HG03103 (cell line): ENCODE measurements around the gene MBP.

ENCODE experiments used
- ATAC-seq: cut with Tn5 transposase; IDR thresholded peaks from one replicate; pipeline ENCODE4 v1.9.1; 2021; ENCODE audit warnings: low read depth; ENCODE audit not compliant: unreplicated experiment

MBP gene

DNA sequence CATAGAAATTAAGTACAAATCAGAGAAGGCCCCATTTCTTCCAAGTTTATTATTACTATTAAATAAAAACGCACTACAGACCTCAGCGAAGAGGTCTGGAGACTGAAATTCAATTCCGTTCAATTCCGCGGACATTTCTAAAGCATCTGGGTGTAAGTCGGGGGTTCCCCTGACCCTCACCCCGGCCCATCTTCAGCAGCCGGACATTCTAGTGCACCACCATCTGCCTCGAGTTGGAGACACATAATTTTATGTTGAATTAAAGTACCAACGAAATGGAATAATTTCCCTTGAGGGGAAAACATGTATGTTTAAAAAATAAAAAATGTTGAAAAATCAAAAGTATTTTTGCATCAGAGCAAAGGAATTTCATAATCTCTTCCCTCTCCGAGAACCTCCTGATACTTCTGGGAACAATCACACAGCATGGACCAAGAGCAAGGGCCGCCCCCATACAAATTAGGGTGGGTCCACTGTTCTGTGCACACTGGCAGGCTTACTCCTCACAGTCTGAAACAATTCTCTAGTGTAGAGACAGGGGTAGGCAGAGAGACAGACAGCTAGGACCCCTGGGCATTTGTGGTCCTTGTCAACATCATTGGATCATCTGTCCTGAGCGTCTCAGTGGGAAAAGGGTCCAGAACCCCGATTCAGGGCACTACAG is 29.3 kb downstream of the MBP start:
- ATAC-seq, result no peak

DNA sequence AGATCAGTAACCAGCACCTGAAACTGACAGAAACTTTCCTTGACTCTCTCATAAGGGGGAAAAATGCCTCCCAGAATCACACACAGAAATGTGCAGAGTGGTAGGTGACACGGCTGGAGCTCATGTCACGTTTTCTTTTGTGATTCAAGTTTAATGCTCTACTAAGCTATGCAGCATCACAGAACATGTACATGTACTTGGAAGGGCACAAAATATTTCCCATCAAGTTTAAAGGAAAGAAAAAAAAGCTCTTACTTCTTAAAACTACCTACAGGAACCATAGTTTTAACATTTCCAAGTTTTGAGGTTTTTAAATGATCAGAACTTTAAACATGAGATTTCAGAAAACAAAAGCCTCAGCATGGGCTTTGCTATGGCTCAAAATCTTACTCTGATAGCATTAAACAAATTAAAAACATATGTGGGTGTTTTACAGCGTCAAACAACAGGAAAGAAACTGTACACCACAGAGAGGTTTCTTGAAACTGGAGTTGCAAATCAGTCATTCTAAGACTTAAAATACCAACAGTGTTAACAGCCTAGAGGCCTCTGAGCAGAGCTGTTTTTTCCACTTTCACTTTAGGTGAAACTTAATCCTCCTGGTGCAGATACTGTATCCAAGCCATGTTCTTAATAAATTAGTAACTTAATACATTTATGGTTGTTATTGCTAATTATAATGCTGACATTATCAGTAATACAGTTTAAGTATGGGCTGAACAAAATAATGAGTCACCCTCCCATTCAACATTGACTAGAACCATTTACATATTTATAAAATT is 30.1 kb downstream of the MBP start:
- ATAC-seq, result peak; percentile 69

DNA sequence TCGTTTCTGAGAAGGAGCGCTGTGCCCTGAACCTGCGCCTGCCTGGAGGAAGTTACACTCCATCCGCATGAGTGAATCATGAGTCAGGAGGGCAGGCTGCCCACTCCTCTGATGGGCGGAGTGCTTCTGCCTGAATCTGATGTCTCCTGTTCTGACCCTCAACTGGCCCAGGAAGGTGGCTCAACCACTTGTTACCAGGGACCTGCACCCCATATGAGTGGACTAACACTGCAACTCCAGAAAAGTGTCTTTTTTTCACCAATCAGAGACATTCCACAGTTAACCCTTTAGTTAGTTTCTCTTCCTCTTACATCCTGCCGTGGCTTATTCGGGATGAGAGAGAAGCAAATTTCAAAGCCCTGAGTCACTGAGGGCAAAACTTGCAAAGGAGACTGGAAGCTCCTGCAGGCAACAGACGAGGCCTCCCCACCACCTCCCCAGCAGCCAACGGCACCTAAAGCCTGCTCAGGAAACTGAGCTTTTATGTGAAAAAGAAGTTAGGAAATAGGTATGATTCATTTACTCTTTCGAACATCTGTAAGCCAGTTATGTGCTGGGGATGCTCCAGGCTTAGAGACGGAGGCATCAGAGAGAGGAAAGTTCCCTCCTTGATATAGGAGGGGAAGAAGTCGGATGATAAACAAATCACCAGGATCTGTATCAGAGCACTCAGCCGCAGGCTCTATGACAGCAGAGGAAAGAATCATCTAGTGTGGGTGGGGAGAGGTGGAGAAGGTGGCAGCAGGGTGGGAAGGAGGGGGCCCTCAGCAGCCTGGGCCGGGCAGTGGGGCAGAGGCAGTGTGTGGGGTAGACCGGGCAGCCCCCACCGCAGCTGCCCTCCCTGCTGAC is 30.9 kb downstream of the MBP start:
- peak; percentile 27 for ATAC-seq

DNA sequence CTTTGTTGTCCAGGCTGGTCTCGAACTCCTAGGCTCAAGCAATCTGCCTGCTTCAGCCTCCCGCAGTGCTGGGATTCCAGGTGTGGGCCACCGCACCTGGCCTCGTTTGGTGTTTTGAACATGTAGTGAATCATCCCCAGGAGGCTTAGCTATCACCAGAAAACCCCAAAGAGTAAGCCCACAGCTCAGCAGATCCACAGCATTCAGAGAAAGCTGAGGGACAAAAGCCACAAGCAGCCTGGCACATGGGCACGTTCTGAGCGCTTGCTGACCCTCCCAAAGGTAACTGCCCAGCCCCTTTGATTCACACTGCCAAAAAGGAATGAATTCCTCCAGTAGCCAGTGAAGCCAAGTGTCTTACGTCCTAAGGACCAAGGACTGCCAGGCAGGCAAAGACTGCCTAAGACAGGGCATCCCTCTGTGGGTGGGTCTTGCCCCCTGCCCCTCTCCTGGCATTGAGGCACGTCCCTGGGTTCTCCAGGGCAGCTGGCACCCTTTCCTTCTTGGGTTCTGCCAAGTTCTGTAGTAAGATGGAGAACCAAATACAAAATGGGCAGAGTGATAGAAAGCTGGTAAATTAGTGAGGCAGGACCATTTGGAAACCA is 31.7 kb downstream of the MBP start:
- no peak for ATAC-seq

DNA sequence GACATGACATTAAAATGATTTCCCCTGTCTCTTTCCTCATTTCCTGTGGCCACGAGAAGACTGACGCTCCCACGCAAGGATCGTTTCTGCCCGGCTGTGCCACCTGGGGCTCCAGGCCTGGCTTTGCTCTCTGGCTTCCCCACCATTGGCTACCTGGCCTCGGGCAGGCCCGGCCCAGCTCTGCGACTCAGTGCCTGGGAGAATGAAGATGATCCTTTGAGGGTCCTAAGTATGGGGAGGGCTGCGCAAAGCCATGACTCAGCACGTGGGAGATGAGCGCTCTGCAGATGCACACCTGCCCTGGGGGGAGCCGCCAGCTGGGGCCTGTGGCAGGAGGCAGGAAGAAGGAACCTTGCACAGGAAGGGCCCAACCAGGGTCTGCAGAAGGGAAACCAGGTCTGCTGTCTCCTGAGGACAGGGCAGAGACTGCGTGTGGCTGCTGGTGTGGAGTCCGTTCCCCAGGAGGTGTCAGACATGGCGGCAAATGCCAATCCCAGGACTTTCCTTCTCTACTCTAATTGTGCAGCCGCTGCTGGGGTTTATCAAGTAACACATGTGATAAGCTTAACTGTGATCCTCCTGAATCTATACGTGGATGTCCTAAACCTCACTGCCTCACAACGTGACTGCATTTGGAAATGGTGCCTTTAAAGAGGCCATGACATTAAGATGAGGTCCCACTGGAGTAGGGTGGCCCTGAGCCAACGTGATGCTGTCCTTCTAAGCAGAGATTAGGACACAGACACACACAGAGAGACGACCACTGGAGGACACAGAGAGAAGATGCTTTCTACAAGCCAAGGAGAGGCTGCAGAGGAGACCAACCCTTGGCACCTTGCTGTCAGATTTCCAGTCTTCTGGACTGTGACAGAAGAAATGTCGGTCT is 32.9 kb downstream of the MBP start:
- ATAC-seq, result no peak

DNA sequence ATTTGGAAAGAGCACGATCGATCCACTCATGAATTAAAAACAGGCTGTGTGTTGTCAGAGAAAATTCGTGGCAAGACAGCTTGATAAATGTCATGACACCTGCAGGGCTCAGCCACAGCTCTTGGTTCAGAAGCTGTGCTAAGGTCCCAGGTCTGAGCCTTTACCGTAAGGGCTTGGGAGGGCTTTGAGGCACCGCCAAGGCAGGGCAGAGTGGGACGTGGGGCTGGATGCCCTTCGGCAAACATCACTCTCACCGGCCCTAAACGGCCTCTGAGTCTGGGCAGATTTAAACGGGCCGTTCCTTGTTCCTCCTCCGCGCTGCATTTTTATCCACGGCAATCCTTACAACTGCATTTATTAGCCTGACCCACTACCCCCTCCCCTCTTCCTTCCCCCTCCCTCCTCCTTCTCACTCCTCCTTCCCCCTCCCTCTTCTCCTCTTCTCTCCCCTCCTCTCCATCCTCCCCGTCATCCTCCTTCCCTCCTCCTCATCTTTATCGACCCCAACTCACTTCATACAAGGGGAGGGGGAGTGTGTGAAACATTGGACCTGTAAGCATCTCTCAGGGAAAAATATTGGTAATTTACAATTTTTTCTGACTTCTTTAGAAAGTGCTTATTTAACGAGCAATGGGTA is 33.9 kb downstream of the MBP start:
- no peak for ATAC-seq

DNA sequence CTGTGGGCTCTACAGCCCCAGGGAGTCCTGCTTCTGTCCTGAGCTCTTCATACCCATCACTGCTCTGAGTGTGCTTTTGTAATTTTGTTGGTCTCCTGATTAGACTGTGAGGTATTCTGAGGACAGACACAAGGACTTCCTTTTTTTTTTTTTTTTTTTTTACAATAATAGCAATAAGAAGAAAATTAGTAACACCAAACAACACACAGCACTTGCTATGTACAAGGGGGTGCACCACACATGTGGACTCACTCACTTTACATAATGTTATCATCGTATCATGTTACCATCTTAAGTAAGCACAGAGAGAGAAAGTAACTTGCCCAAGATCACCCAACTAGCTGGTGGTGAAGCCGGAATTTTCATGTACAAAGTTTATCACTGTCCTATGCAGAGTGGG is 34.6 kb downstream of the MBP start:
- ATAC-seq, result no peak

DNA sequence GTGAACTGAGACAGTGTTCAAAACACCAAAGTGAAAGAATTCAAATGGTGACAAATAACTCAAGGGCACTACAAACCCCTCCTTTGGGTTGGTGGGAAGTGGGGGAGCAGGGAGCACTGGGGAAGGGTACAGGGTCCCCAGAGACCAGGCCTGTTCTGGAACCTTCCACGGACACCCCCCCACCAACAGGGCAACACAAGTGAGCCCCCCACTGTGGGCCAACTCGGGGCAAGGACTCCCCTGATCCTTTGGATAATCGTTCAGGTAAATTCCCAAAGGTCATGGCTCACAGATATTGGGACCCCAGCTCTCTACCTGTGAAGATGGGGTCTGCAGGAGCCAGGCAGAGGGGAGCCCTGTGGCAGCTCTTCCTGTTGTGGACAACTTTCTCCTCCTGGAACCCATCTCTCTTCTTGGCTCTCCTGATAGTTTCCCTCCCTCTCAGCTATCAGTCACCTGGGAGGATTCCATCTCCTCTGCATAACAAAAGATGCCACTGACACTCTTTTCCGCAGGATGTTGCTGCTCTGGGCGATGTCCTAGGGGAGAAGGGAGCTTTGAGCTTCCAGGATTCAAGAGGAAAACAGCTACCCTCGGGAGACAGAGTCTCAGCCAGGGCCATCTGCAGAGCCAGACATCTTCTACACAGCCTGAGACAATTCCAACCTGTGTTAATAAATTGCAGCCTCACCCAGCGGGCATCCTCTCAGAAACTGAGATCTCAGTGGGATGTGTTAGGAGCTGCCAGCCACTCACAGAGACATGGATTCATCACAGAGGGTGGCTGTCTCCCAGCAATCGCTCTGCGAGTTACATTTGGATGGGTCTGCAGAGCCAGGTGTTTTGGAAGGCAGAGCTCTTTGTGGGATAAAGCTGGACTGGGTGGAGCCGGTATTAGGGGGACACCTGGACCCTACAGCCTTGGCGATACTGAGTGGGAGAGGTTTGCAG is 35.4 kb downstream of the MBP start:
- ATAC-seq, result no peak

DNA sequence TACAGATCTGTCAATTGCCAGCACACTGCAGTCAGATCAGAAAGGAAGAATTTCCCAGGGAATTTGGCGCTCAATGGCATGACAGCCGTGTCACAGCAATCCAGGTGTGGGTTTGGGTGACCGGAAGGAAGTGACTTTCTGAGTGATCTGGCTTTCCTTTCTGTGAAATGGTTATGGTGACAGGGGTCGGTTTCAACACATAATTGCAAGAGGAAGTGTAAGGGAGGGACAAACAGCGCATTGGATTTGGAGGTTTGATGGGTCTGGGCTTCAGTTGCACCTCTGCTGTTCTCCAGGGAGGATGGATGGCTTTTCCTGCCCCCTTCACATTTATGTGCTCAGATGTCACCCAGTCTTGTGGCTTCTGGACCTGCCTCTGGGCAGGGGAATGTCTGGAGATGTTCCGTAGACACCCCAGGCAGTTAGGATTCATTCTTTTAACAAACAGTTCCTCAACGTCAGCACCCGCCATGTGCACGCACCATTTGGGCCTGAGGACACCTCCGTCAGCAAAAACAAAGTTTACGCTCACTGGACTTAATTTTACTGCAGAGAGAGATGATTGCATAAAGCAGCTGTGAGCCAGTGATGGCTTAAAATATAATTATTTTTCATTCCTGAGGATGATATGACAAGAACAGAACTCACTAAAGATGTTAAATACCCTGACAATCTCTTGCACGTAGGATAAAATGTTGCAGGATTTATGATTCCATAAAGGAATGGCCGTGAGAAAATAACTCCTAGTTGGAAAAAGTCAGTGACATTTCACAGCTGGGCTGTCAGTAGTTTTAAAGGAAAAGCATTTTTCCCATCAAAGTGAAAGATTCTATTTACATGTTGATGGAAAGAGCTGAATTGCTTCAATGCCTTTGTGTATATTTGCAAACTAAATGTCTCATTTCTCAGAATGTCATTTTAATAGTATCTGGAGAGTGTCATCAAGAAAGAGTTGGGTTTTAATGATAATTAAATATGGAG is 36.9 kb downstream of the MBP start:
- ATAC-seq, result no peak

DNA sequence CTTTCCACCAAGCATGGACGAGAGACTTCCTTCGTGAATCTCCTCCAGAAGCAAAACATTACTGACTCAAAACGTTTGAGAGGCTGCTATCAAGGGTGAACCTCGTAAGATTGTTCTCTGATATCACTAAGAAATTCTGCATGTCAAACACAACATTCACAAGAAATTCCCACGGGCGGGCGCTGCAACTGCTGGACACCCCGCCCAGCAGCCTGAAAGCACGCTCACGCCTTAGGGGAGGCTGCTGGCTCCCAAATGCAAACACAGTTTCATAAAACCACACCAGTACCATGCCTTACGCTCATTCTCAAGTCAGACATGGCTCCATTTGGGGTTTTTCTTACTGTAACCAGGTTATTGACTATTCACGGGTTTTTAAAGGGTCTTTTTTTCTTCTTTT is 39.0 kb downstream of the MBP start:
- ATAC-seq, result no peak

DNA sequence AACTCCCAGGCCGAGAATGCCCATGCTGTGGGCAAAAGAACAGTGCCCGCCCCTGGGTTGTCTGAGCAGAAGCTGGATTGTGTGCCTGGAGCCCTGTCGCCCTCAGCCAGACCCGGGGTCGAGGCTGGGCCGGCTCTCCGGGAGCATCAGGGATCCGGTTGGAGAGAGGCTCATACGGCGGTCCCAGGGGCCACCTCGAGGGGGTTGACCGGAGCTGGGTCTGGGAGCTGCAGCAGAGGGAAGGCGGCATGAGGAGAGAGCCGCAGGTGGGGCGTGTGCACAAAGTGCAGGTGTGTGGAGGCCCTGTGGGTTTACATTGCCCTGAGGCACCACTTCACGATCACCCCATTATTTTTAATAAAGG is 39.5 kb downstream of the MBP start:
- no peak for ATAC-seq

DNA sequence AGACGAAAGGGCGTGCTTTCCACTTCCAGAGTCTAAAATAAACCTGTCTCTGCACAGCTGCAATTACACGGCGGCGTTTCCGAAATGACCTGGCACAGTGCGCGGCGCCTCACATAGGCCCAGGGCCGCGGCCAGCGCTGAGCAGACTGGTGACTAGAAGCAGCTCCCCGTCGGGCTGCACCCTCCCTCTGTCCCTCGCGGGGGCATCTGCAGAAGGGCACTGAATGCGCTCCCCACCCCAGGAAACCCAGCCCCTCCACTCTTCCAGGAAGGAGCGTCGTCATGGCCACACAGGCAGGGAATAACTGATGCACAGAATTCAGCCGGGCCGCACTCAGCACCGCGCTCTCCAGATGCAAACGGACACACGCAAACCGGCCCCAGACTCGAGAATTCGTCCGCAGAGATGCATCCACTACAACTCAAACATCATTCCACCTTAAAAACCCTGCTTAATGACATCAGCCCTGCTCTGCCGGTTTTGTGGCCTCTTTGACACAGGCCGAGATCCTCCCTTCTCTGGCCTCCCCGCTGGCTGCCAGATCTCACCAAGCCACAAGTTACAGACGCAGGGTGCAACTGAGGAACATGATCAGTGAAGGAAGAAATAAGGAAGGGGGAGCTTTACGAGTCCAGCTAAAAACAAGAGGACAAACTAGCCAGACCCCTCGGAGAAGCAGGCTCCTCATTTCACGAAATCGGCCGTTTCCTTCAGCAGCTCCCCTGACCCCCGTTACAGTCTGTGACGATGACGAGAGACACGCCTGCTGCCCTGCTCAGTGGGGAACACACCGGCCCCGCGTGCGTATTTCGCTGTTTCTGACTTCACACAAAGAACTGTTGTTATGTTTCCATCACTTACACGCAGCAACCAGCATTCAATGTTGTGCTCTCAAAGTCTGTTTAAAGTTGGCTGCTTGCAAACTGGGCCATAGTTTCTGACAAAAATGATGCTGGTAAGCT is 40.2 kb downstream of the MBP start:
- no peak for ATAC-seq

DNA sequence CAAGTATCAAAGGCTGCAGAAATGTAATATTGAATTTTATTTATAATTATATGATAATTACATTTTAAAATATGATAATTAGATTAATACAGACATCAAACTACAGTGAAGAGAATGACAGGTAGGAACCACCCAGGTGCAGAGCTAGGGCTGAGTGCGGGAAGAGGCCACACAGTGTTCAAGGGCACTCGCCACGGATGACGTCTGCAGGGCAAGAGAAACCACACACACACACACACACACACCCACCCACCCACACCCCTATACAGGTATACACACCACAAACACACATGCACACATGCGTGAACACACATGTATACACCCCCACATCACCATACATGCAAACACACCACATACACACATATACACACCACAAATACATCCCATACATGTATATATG is 41.2 kb downstream of the MBP start:
- no peak for ATAC-seq

DNA sequence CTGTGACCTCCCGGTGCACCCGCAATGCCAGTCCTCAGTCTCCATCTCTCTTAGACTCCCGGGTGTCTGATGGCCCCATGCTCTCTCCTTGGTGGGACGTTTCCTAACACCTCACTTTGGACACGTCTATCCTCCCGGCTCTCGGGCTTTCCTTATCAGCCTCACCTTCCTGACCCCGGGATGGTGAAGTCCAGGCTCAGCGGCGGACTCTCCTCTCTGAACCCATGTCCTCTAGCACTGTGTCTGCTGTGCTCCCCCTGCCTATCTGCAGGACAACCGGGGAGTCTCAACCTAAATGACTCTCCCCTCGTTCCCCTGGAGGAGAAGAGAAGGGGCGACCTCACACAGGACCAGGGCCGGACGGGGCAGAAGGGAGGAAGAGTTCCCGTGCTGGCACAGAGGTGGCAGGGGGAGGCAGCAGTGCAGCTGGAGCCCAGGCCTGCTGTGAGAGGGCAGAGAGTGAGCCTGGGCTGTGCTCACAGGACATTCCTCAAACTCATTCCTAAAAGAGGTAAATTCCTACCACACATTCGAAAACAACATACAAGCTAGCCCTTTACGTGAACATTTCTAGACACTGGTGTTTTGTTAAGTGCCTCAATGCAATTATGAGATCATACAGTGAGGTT is 41.9 kb downstream of the MBP start:
- ATAC-seq, result no peak

DNA sequence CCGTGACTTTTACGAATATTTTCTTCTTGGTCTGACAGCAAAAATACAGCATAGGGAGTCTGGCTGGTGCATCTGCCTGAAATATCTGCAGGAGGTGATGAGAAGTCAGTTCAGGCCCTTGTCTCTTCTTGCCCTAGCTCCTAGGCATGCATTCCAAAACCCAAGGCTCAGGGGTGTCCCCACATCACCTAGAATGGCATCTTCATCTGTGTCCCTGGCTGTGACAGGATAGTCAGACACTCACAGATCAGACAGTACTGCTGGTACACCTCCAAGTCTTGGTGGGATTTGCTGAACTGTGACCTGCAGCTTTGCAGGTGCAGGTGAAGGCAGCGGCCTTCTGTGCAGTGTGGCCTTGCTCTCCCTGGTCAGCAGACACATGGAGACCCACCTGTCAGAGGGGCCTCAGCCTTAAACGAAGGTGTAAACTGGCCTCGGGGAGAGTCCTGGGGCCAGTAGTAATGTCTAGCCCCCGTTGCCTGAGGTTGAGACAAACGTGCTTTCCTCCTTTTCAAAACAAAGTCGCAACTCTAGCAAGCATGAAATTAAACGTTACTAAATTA is 42.8 kb downstream of the MBP start:
- no peak for ATAC-seq
